Stimulated activated CD4-positive, alpha-beta T cell treated with anti-CD3 and anti-CD28 coated beads, Interleukin-12 subunit alpha, Interleukin-12 subunit beta, amount 100 ng/mL, for 24 hours (primary cell): ENCODE data around the gene KRTAP19-7.

ENCODE experiments used
- DNase-seq, 2 experiments: peaks; one replicate each; pipeline ENCODE4 v3.0.0-alpha.2; 2020; ENCODE audit warnings: low read depth in 2 of 2

The KRTAP19-7 gene

GRCh38 chr21:30561264-30561895 is at the start of gene KRTAP19-7:
TSS of gene KRTAP19-7 (minus strand) at chr21:30561314. CDS start at chr21:30561289, 25 bp downstream.
- DNase-seq: no peak

- no peak for DNase-seq
Measured at GRCh38 chr21:30605968-30606367, 44.9 kb upstream of the KRTAP19-7 start.

GRCh38 chr21:30600787-30601186 is 39.7 kb upstream of the KRTAP19-7 start, which contains the start of gene KRTAP22-1:
TSS of gene KRTAP22-1 (plus strand) at chr21:30601087.
- DNase-seq: no peak

GRCh38 chr21:30598802-30599201 is 37.7 kb upstream of the KRTAP19-7 start, which contains the start of gene KRTAP6-2:
TSS of gene KRTAP6-2 (minus strand) at chr21:30598902. CDS start at chr21:30598874, 28 bp downstream.
- DNase-seq: no peak

- DNase-seq: no peak
Measured at GRCh38 chr21:30592140-30592539, 31.0 kb upstream of the KRTAP19-7 start, which contains the start of gene KRTAP6-3. TSS of gene KRTAP6-3 (plus strand) at chr21:30592440. CDS start at chr21:30592446, 6 bp downstream.

GRCh38 chr21:30590297-30590696 is 29.2 kb upstream of the KRTAP19-7 start, which contains the start of gene KRTAP22-2:
TSS of gene KRTAP22-2 (minus strand) at chr21:30590397.
- no peak for DNase-seq

- DNase-seq: no peak
Measured at GRCh38 chr21:30582870-30583269, 21.8 kb upstream of the KRTAP19-7 start.

- no peak for DNase-seq
Measured at GRCh38 chr21:30580132-30580531, 19.0 kb upstream of the KRTAP19-7 start.

- DNase-seq: no peak
Measured at GRCh38 chr21:30579346-30579745, 18.2 kb upstream of the KRTAP19-7 start.

- DNase-seq: no peak
Measured at GRCh38 chr21:30577766-30578165, 16.7 kb upstream of the KRTAP19-7 start.

- no peak for DNase-seq
Measured at GRCh38 chr21:30567617-30568016, 6.5 kb upstream of the KRTAP19-7 start.

- DNase-seq: no peak
Measured at GRCh38 chr21:30563630-30564029, 2.5 kb upstream of the KRTAP19-7 start.

- no peak for DNase-seq
Measured at GRCh38 chr21:30563072-30563471, 2.0 kb upstream of the KRTAP19-7 start.

- DNase-seq: no peak
Measured at GRCh38 chr21:30561957-30562356, 843 bp upstream of the KRTAP19-7 start.

- no peak for DNase-seq
Measured at GRCh38 chr21:30555095-30555494, 6.0 kb downstream of the KRTAP19-7 start.

- DNase-seq: no peak
Measured at GRCh38 chr21:30552782-30553181, 8.3 kb downstream of the KRTAP19-7 start.

GRCh38 chr21:30541764-30542163 is 19.4 kb downstream of the KRTAP19-7 start, which contains the start of gene KRTAP19-6:
TSS of gene KRTAP19-6 (minus strand) at chr21:30541864. CDS start at chr21:30541833, 31 bp downstream.
- no peak for DNase-seq

GRCh38 chr21:30518876-30519275 is 42.2 kb downstream of the KRTAP19-7 start:
- no peak for DNase-seq

GRCh38 chr21:30515681-30516080 is 45.4 kb downstream of the KRTAP19-7 start:
- no peak for DNase-seq
